CD4-positive, alpha-beta T cell (primary cell): ENCODE results near the gene CPLX3. TPM values are rescaled to one million over a fixed set of nuclear protein-coding genes. Genes with fewer than 3 reads are reported as not detected.
A peak's percentile ranks its signal among the peaks of the same experiment; 100 is the strongest.

Experiments
- ATAC-seq: fragments of 200-7000 bp; cut with Tn5 transposase; one replicate; pipeline ENCODE4 v1.10.0; 2022; ENCODE audit warnings: mild to moderate bottlenecking; ENCODE audit not compliant: poor library complexity
- CTCF ChIA-PET: fragments of 350-600 bp; sonication (Branson Sonifier 250); formaldehyde crosslinking; loops from one replicate; lab custom pipeline; 2021; ENCODE audit warnings: antibody characterized with exemption, inconsistent platforms; lab: Charles Lee
- POLR2A ChIA-PET: fragments of 350-600 bp; sonication (Branson Sonifier 250); formaldehyde crosslinking; loops from one replicate; lab custom pipeline; 2021; ENCODE audit warnings: antibody characterized with exemption, inconsistent platforms; lab: Charles Lee
- DNase-seq, 14 experiments: peaks; one replicate each; pipeline ENCODE4 v3.0.0-alpha.2; 2013 to 2020; ENCODE audit warnings: mixed read lengths in 2 of 14
- H3K27ac ChIP-seq, 2 donors: one replicate each; pipeline versions ENCODE4 v1.5.1 to v1.7.0; 2013; ENCODE audit warnings: low read length in 2 of 2, low read depth in 1 of 2, mild to moderate bottlenecking in 1 of 2
- H3K27me3 ChIP-seq, 2 experiments: 1 replicate in 1 of 2; 2 replicates in 1 of 2; pipeline versions ENCODE4 v1.6.1 to v1.7.0; 2013; ENCODE audit warnings: low read length in 2 of 2, control low read depth in 1 of 2, mild to moderate bottlenecking in 1 of 2, moderate library complexity in 1 of 2; ENCODE audit not compliant: insufficient read depth in 2 of 2, control insufficient read depth in 1 of 2
- H3K36me3 ChIP-seq: one replicate; pipeline ENCODE4 v1.6.1; 2013; ENCODE audit warnings: low read length, control low read depth; ENCODE audit not compliant: insufficient read depth
- H3K4me1 ChIP-seq: one replicate; pipeline ENCODE4 v1.6.1; 2013; ENCODE audit warnings: low read length, control low read depth; ENCODE audit not compliant: insufficient read depth
- H3K4me3 ChIP-seq: one replicate; pipeline ENCODE4 v1.5.1; 2013; ENCODE audit warnings: mild to moderate bottlenecking, low read length, moderate library complexity
- H3K9me3 ChIP-seq, 2 experiments: 1 replicate in 1 of 2; 2 replicates in 1 of 2; pipeline versions ENCODE4 v1.6.1 to v1.7.0; 2013; ENCODE audit warnings: low read length in 2 of 2, mild to moderate bottlenecking in 2 of 2, control low read depth in 1 of 2, moderate library complexity in 1 of 2; ENCODE audit not compliant: control insufficient read depth in 1 of 2, insufficient read depth in 1 of 2
- H3K27ac Mint-ChIP-seq: one replicate; pipeline ENCODE4 v1.8.0; 2020; ENCODE audit warnings: mixed read lengths
- H3K27me3 Mint-ChIP-seq: one replicate; pipeline ENCODE4 v1.8.0; 2021; ENCODE audit warnings: mixed read lengths
- H3K36me3 Mint-ChIP-seq: one replicate; pipeline ENCODE4 v1.8.0; 2021; ENCODE audit warnings: low read depth, mixed read lengths
- H3K4me1 Mint-ChIP-seq: one replicate; pipeline ENCODE4 v1.8.0; 2021; ENCODE audit warnings: low read depth, mixed read lengths
- H3K4me3 Mint-ChIP-seq: one replicate; pipeline ENCODE4 v1.8.0; 2020; ENCODE audit warnings: mild to moderate bottlenecking, mixed read lengths
- H3K9me3 Mint-ChIP-seq: one replicate; pipeline ENCODE4 v1.8.0; 2020; ENCODE audit warnings: mixed read lengths
- CTCF ChIP-seq: fragments of 200-600 bp; IDR thresholded peaks from one replicate; pipeline ENCODE4 v1.8.0; 2022; ENCODE audit warnings: antibody characterized with exemption, mild to moderate bottlenecking
- intact Hi-C, 2 experiments: fragments of 100-400 bp; cut with DNase I in 1 of 2; cut with micrococcal nuclease in 1 of 2; formaldehyde crosslinking; loops; one replicate each; pipeline versions ENCODE4 v1.15.1 to v1.9.0; 2023 to 2025; cut with DNase I, micrococcal nuclease
- total RNA-seq, 174 experiments: library from RNA in 2 of 174; stranded (reverse) in 2 of 174; gene quantifications; one replicate each; pipeline ENCODE4 v1.2.3 and lab custom pipeline; 2021 to 2026

The CPLX3 gene
- total RNA-seq, 2 experiments from 2014 or later = 0.16 to 0.53 TPM

GRCh38 chr15:74847432-74847831 is 21.0 kb downstream of the CPLX3 start:
- Histone ChIP-seq H3K27ac (no peak overlapping the region), H3K4me3 (no peak overlapping the region), H3K9me3 (no peaks in the 10 kb centered on the region), H3K36me3 (peaks cover 51% of the 10 kb centered on the region), H3K27me3 (no peaks in the 10 kb centered on the region), H3K4me1 (peaks cover 40% of the 10 kb centered on the region)
- H3K4me3 Mint-ChIP-seq = peak overlapping the region; percentile 30
- peaks cover 38% of the 10 kb centered on the region for H3K4me1 Mint-ChIP-seq
- peaks cover 64% of the 10 kb centered on the region for H3K36me3 Mint-ChIP-seq
- no peak overlapping the region for H3K27ac Mint-ChIP-seq
- TF ChIP-seq CTCF = no peak
- H3K27me3 Mint-ChIP-seq = no peaks in the 10 kb centered on the region
- ChIA-PET CTCF (interaction anchor here (1.1 kb wide), 1 partner anchor 54 kb away, joined by 3 read pairs; no protein-coding TSS in a partner anchor), POLR2A (no interaction called here)
- ATAC-seq = no peak
- no peaks in the 10 kb centered on the region for H3K9me3 Mint-ChIP-seq
- no peak for DNase-seq
- intact Hi-C loops = loop anchor here in 1 of 2 experiments (10.0 kb wide), 2 partner anchors 153 to 303 kb away; partner anchors contain the start of genes ARID3B and EDC3

GRCh38 chr15:74850393-74850792 is 24.0 kb downstream of the CPLX3 start:
- Mint-ChIP-seq H3K27me3 (no peaks in the 10 kb centered on the region), H3K27ac (no peak overlapping the region), H3K36me3 (peaks cover 63% of the 10 kb centered on the region), H3K4me3 (no peak overlapping the region), H3K9me3 (no peaks in the 10 kb centered on the region), H3K4me1 (peaks cover 12% of the 10 kb centered on the region)
- intact Hi-C loops = no loop called here
- Histone ChIP-seq H3K27ac (no peak overlapping the region), H3K4me3 (no peak overlapping the region), H3K36me3 (peaks cover 74% of the 10 kb centered on the region), H3K4me1 (peaks cover 16% of the 10 kb centered on the region), H3K27me3 (no peaks in the 10 kb centered on the region), H3K9me3 (no peaks in the 10 kb centered on the region)
- no peak for TF ChIP-seq CTCF
- CTCF ChIA-PET = no interaction called here
- POLR2A ChIA-PET = interaction anchor here (0.7 kb wide), 1 partner anchor 39 kb away, joined by 3 read pairs; the partner anchor contains the start of gene MPI
- DNase-seq (no peak), ATAC-seq (no peak)

GRCh38 chr15:74851960-74852359 is 25.5 kb downstream of the CPLX3 start:
- H3K36me3 ChIP-seq = peaks cover 75% of the 10 kb centered on the region
- no peak overlapping the region for H3K4me3 ChIP-seq
- Mint-ChIP-seq H3K27ac (no peak overlapping the region), H3K36me3 (peaks cover 67% of the 10 kb centered on the region), H3K27me3 (no peaks in the 10 kb centered on the region), H3K9me3 (no peaks in the 10 kb centered on the region), H3K4me1 (peaks cover 12% of the 10 kb centered on the region), H3K4me3 (no peak overlapping the region)
- peak overlapping the region in 1 of 2 donors; percentile 1 for H3K27ac ChIP-seq
- no peaks in the 10 kb centered on the region for H3K27me3 ChIP-seq
- H3K9me3 ChIP-seq = no peaks in the 10 kb centered on the region
- DNase-seq (no peak), ATAC-seq (no peak)
- no peak for TF ChIP-seq CTCF
- CTCF ChIA-PET = no interaction called here
- POLR2A ChIA-PET = no interaction called here
- peaks cover 7% of the 10 kb centered on the region for H3K4me1 ChIP-seq
- intact Hi-C loops = no loop called here
